ENCODE results near the gene PARP4.
"Not testable (repeated sequence)": the region's sequence is repeated elsewhere in the genome, so short reads cannot be mapped to it uniquely, and the experiment has no call there.

GRCh38 chr13:24560579-24561187 lies 48.1 kb upstream of the PARP4 start:
- TF ChIP-seq, protein P1, sequence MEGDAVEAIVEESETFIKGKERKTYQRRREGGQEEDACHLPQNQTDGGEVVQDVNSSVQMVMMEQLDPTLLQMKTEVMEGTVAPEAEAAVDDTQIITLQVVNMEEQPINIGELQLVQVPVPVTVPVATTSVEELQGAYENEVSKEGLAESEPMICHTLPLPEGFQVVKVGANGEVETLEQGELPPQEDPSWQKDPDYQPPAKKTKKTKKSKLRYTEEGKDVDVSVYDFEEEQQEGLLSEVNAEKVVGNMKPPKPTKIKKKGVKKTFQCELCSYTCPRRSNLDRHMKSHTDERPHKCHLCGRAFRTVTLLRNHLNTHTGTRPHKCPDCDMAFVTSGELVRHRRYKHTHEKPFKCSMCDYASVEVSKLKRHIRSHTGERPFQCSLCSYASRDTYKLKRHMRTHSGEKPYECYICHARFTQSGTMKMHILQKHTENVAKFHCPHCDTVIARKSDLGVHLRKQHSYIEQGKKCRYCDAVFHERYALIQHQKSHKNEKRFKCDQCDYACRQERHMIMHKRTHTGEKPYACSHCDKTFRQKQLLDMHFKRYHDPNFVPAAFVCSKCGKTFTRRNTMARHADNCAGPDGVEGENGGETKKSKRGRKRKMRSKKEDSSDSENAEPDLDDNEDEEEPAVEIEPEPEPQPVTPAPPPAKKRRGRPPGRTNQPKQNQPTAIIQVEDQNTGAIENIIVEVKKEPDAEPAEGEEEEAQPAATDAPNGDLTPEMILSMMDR (IDR thresholded peaks at IDR 0.05), result not testable (repeated sequence)
- TF ChIP-seq EZH2 (IDR thresholded peaks at IDR 0.05; ENCODE audit: borderline replicate concordance, insufficient read depth, low read depth, low read length, poor library complexity, severe bottlenecking), result not testable (repeated sequence)
